Stimulated activated CD4-positive, alpha-beta T cell treated with anti-CD3 and anti-CD28 coated beads, Interleukin-12 subunit alpha, Interleukin-12 subunit beta, amount 100 ng/mL, for 48 hours (primary cell): ENCODE measurements around the gene GPA33.
"Not testable (repeated sequence)": the region's sequence is repeated elsewhere in the genome, so short reads cannot be mapped to it uniquely, and the experiment has no call there.

ENCODE experiments used
- DNase-seq, 3 donors: peaks; one replicate each; pipeline ENCODE4 v3.0.0-alpha.2; 2020; ENCODE audit warnings: low read depth in 2 of 3, low spot score in 1 of 3

Gene GPA33

GRCh38 chr1:167057241-167057688 is 32.9 kb downstream of the GPA33 start:
- DNase-seq: peak in 1 of 3 donors; percentile 20

GRCh38 chr1:167056529-167057231 is 33.5 kb downstream of the GPA33 start:
- DNase-seq: no peak

GRCh38 chr1:167054946-167055630 is 35.1 kb downstream of the GPA33 start:
- DNase-seq: no peak

GRCh38 chr1:167054531-167054930 is 35.6 kb downstream of the GPA33 start:
- DNase-seq: no peak

- no peak for DNase-seq
Observed at GRCh38 chr1:167052389-167052788, 37.8 kb downstream of the GPA33 start.

- no peak for DNase-seq
Observed at GRCh38 chr1:167051907-167052306, 38.3 kb downstream of the GPA33 start.

- DNase-seq: peak; percentile 54 to 73 (median 57)
Observed at GRCh38 chr1:167043752-167044488, 46.3 kb downstream of the GPA33 start.

- DNase-seq: no peak
Observed at GRCh38 chr1:167033646-167034045, 56.5 kb downstream of the GPA33 start.

- DNase-seq: not testable (repeated sequence)
Observed at GRCh38 chr1:167029553-167029952, 60.6 kb downstream of the GPA33 start.

- DNase-seq: no peak
Observed at GRCh38 chr1:167022384-167022783, 67.8 kb downstream of the GPA33 start.

GRCh38 chr1:167016100-167016750 is 74.0 kb downstream of the GPA33 start:
- no peak for DNase-seq

GRCh38 chr1:167013108-167013929 is 76.9 kb downstream of the GPA33 start:
- DNase-seq: no peak

GRCh38 chr1:167012570-167012969 is 77.6 kb downstream of the GPA33 start:
- no peak for DNase-seq

GRCh38 chr1:167011560-167012191 is 78.5 kb downstream of the GPA33 start:
- no peak for DNase-seq

- DNase-seq: no peak
Observed at GRCh38 chr1:167003711-167004110, 86.5 kb downstream of the GPA33 start.
